IgD-negative memory B cell (primary cell): ENCODE data around the gene DGKI. TPM values are rescaled to one million over a fixed set of nuclear protein-coding genes. Genes with fewer than 3 reads are reported as not detected.

ENCODE experiments used
- H3K27ac Mint-ChIP-seq, 3 donors: one replicate each; pipeline ENCODE4 v1.8.0; 2020 to 2022; ENCODE audit warnings: mild to moderate bottlenecking in 3 of 3, mixed read lengths in 3 of 3, moderate library complexity in 1 of 3
- H3K27me3 Mint-ChIP-seq: one replicate; pipeline ENCODE4 v1.8.0; 2021; ENCODE audit warnings: mixed read lengths
- H3K36me3 Mint-ChIP-seq: one replicate; pipeline ENCODE4 v1.8.0; 2020; ENCODE audit warnings: mild to moderate bottlenecking, mixed read lengths
- H3K4me1 Mint-ChIP-seq, 3 donors: one replicate each; pipeline ENCODE4 v1.8.0; 2020 to 2022; ENCODE audit warnings: mixed read lengths in 3 of 3, mild to moderate bottlenecking in 1 of 3
- H3K4me3 Mint-ChIP-seq, 4 donors: one replicate each; pipeline ENCODE4 v1.8.0; 2020 to 2022; ENCODE audit warnings: mild to moderate bottlenecking in 4 of 4, mixed read lengths in 4 of 4, moderate library complexity in 3 of 4
- H3K9me3 Mint-ChIP-seq, 3 donors: one replicate each; pipeline ENCODE4 v1.8.0; 2020 to 2021; ENCODE audit warnings: mixed read lengths in 3 of 3, mild to moderate bottlenecking in 1 of 3
- polyA plus RNA-seq: library from polyadenylated mRNA; unstranded; fragments of 300-500 nt; fragmentation: Illumina TruSeq; gene quantifications from one replicate; pipeline ENCODE4 v1.2.3, GENCODE V29; 2021

DGKI gene
- polyA plus RNA-seq, 1 donor from 2014 or later = not detected

DNA sequence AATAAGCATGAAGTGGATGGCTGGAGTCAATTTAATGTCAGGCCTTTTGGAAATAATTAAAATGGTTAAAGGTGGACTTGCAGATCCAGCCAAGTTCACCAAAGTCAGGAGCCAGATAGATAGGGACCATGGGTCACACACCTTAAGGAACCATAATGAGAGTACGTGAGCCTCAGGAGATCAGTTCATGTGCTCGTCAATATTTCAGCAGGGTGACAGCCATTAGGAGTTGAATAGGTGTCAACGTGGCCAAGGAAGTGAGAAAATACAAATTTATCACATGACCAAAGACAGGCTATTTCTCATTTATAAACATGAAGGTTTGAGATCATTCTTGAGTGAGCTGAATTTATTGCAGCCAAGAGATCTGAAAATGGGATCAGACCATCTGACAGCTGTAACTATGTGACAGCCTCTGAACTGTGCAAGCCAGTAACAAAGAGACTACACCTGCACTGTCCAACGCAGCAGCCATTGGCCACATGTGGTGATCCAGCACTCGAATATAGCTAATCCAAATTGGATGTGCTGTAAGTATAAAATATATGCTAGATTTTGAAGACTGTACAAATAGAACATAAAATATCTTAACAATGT lies 253.6 kb downstream of the DGKI start:
- H3K4me1 Mint-ChIP-seq = no peaks in the 10 kb centered on the region
- peaks cover 0 to 2% (median 0%) of the 10 kb centered on the region in 3 donors for H3K9me3 Mint-ChIP-seq
- no peak overlapping the region for H3K4me3 Mint-ChIP-seq
- no peaks in the 10 kb centered on the region for H3K36me3 Mint-ChIP-seq
- no peak overlapping the region for H3K27ac Mint-ChIP-seq
- no peaks in the 10 kb centered on the region for H3K27me3 Mint-ChIP-seq

DNA sequence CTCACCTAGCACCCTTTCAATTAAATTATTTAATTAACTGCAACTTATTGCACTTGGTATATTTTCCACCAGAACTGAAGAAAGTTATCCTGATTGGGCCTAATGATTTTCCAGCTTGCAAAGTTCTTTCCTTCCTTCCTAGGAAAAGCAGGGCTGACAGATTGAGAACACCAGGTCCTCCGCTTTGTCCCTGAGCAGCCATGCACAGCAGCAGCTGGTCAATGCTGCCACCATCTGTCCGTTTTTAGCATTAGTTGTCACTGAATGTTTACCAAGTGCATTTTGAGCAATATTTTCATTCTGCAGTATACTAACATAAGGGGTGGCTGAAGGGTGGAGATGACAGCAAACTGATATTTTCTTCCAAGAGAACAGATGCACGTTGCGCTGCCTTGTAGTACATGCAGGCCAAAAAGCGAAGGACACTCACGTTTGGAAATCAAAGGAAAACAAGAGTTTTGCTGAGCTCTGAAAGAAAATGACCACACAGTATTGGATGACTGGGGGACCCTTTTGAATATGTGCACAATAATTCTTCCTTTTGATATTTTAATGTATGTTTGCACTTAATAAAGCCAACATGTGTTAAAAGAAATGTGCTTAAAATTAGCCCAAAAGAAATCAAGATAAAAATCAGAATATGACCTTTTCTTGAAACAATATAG lies 254.4 kb downstream of the DGKI start:
- H3K9me3 Mint-ChIP-seq = peaks cover 0 to 2% (median 0%) of the 10 kb centered on the region in 3 donors
- no peaks in the 10 kb centered on the region for H3K27me3 Mint-ChIP-seq
- no peaks in the 10 kb centered on the region for H3K36me3 Mint-ChIP-seq
- no peak overlapping the region for H3K4me3 Mint-ChIP-seq
- H3K4me1 Mint-ChIP-seq = no peaks in the 10 kb centered on the region
- H3K27ac Mint-ChIP-seq = no peak overlapping the region

GRCh38 chr7:137591421-137591837 lies 255.3 kb downstream of the DGKI start:
- H3K9me3 Mint-ChIP-seq = peaks cover 0 to 2% (median 0%) of the 10 kb centered on the region in 3 donors
- no peaks in the 10 kb centered on the region for H3K36me3 Mint-ChIP-seq

DNA sequence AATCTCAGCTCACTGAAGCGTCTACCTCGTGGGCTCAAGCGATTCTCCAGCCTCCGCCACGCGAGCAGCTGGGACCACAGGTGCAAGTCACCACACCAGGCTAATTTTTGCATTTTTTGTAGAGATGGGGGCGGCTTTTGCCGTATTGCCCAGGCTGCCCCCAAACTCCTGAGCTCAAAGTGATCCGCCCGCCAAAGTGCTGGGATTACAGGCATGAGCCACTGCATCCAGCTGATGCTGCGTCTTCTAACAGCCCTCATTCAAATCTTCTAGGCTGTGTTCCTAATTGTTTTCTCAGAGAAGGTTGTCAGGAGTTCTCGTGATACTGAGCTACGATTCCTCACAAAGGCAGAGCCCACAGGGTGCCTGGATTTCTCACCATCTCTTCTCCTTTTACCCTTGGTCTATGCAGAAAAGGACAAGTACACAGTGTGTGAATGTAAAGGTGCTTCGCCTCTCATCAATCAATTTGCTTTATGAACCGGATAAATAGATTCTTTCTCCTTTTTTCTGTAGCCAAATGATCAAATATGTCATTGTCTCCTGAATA lies 255.9 kb downstream of the DGKI start:
- H3K4me1 Mint-ChIP-seq = no peaks in the 10 kb centered on the region
- no peak overlapping the region for H3K27ac Mint-ChIP-seq
- H3K9me3 Mint-ChIP-seq = no peaks in the 10 kb centered on the region
- no peak overlapping the region for H3K4me3 Mint-ChIP-seq
- no peaks in the 10 kb centered on the region for H3K36me3 Mint-ChIP-seq
- H3K27me3 Mint-ChIP-seq = no peaks in the 10 kb centered on the region

More at GRCh38 chr7:137591421-137591837, 255.3 kb downstream of the DGKI start:
- no peak overlapping the region for H3K4me3 Mint-ChIP-seq
- H3K4me1 Mint-ChIP-seq = no peaks in the 10 kb centered on the region
- no peak overlapping the region for H3K27ac Mint-ChIP-seq
- no peaks in the 10 kb centered on the region for H3K27me3 Mint-ChIP-seq

GRCh38 chr7:137590071-137590755 lies 256.6 kb downstream of the DGKI start:
- no peaks in the 10 kb centered on the region for H3K9me3 Mint-ChIP-seq
- no peaks in the 10 kb centered on the region for H3K36me3 Mint-ChIP-seq
- peak overlapping the region in 1 of 3 donors; percentile 75 for H3K27ac Mint-ChIP-seq
- H3K4me3 Mint-ChIP-seq = no peak overlapping the region
- no peaks in the 10 kb centered on the region for H3K27me3 Mint-ChIP-seq
- no peaks in the 10 kb centered on the region for H3K4me1 Mint-ChIP-seq

GRCh38 chr7:137587326-137587725 lies 259.4 kb downstream of the DGKI start:
- Mint-ChIP-seq H3K4me3 (no peak overlapping the region), H3K27ac (no peak overlapping the region), H3K36me3 (no peaks in the 10 kb centered on the region), H3K4me1 (no peaks in the 10 kb centered on the region), H3K27me3 (no peaks in the 10 kb centered on the region), H3K9me3 (no peaks in the 10 kb centered on the region)

DNA sequence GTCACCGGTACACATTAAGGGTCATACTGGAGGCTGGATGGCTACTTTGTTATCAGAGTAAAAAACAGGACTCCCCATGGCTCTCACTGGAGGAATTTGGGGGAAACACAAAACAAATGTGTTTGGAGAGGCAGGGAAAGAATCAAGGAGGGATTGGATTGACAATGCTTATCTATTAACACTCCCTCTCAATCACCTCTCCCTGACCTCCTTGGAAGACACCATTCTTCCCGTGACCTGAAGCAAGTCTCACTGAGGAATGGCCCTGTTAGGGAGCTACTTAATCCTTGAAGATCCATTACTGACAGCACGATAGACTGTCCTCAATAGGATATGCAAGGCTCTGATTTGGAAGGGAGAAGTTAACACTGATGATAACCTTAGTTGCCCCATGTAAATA lies 261.2 kb downstream of the DGKI start:
- no peaks in the 10 kb centered on the region for H3K4me1 Mint-ChIP-seq
- no peaks in the 10 kb centered on the region for H3K9me3 Mint-ChIP-seq
- no peak overlapping the region for H3K27ac Mint-ChIP-seq
- no peak overlapping the region for H3K4me3 Mint-ChIP-seq
- no peaks in the 10 kb centered on the region for H3K36me3 Mint-ChIP-seq
- H3K27me3 Mint-ChIP-seq = no peaks in the 10 kb centered on the region

DNA sequence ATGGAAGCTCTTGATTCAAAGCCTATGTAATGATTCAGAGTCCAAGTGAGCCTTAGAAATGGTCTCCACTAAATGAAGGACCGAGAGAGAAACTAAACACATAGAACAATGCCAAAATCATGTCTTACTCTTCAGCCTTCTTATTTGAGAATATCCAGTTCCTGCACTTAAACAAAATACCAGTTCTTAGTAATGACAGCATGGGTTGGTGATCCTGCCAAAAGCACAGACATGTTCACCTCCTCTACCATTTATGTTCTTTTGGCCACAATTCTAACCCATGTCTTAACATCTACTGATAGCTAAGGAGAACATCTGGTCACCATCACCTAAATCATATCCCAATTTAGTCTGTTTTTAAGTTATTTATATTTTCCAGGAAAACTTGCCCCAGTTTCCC lies 263.6 kb downstream of the DGKI start:
- H3K27me3 Mint-ChIP-seq = no peaks in the 10 kb centered on the region
- no peaks in the 10 kb centered on the region for H3K9me3 Mint-ChIP-seq
- H3K36me3 Mint-ChIP-seq = no peaks in the 10 kb centered on the region
- H3K27ac Mint-ChIP-seq = no peak overlapping the region
- H3K4me1 Mint-ChIP-seq = no peaks in the 10 kb centered on the region
- no peak overlapping the region for H3K4me3 Mint-ChIP-seq

DNA sequence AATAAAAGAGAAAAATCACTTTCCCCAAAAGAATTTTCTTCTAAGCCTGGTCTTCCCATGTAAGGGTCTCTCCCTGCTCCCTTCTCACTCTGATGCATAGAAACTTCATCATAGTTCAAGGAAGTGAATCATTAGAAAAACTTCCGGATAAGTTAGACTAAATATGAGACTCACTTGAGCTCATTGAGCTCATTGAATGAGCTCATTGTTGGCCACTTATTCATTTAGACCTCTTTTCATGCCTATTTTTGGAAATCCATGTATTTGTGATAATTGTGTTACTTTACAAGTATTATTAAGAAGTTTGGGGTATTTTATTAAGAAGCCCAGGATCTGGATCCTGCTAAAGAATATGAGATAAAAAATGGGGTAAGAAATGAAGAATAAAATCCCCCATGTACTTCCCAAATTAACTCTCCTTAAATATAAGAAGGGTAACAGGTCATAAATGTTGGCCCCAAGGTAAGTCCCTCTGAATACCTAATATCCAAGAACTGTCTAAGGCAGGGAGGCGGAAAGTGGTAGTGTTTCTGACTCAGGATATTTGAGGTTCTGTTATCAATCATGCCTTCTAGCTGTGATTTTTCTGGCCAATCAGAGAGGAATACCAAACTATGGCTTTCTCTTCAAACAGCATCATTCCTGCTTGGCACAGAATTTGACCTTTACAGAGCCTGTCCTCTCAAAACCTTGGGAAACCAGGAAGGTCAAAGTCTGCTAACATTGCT lies 266.7 kb downstream of the DGKI start:
- H3K27me3 Mint-ChIP-seq = no peaks in the 10 kb centered on the region
- no peaks in the 10 kb centered on the region for H3K36me3 Mint-ChIP-seq
- no peaks in the 10 kb centered on the region for H3K9me3 Mint-ChIP-seq
- H3K4me3 Mint-ChIP-seq = no peak overlapping the region
- H3K27ac Mint-ChIP-seq = no peak overlapping the region
- H3K4me1 Mint-ChIP-seq = no peaks in the 10 kb centered on the region

DNA sequence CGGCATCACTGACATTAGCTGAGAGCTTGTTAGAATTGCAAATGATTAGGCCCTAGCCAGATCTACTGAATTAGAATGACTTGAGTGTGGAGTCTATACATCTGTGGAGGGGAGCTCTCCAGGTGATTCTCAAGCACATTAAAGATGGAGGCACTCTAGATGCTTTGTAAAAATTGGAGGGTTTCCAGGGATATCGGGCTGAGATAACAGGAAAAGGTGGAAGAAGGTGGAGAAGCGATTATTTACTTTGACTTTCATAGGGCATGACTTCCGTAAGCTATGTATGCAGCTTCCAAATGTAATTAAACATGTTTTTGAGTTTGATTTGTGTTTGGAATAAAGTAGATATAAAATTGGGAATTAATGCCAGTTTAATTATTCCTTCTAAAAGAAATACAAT lies 268.2 kb downstream of the DGKI start:
- no peak overlapping the region for H3K4me3 Mint-ChIP-seq
- H3K36me3 Mint-ChIP-seq = no peaks in the 10 kb centered on the region
- H3K9me3 Mint-ChIP-seq = no peaks in the 10 kb centered on the region
- H3K27ac Mint-ChIP-seq = no peak overlapping the region
- H3K4me1 Mint-ChIP-seq = no peaks in the 10 kb centered on the region
- H3K27me3 Mint-ChIP-seq = no peaks in the 10 kb centered on the region

- Mint-ChIP-seq H3K27me3 (no peaks in the 10 kb centered on the region), H3K4me3 (no peak overlapping the region), H3K36me3 (no peaks in the 10 kb centered on the region), H3K4me1 (no peaks in the 10 kb centered on the region), H3K27ac (no peak overlapping the region), H3K9me3 (no peaks in the 10 kb centered on the region)
These were observed 269.6 kb downstream of the DGKI start for GRCh38 chr7:137577184-137577583.

DNA sequence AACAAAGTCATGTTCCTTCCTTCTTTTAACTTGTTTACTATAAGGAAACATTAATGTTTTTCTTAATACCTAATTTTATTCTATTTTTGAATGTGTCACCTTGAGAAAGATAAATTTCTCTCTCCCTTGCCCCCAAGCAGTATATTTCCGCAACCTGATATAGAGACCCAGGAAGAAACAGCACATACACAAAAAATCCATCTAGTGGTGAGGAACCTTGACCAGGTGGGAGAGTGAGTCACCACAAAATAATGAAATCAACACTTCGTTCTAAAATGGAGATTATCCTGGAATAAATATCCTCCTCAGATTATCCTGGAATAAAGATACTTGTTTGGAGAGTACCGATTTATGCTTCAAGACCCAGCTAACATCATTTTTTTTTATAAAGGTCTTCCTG lies 270.3 kb downstream of the DGKI start:
- no peaks in the 10 kb centered on the region for H3K27me3 Mint-ChIP-seq
- no peak overlapping the region for H3K4me3 Mint-ChIP-seq
- no peak overlapping the region for H3K27ac Mint-ChIP-seq
- H3K9me3 Mint-ChIP-seq = no peaks in the 10 kb centered on the region
- H3K4me1 Mint-ChIP-seq = no peaks in the 10 kb centered on the region
- peaks cover under 1% of the 10 kb centered on the region for H3K36me3 Mint-ChIP-seq

- Mint-ChIP-seq H3K9me3 (no peaks in the 10 kb centered on the region), H3K36me3 (peaks cover 2% of the 10 kb centered on the region), H3K27me3 (no peaks in the 10 kb centered on the region), H3K4me1 (no peaks in the 10 kb centered on the region), H3K4me3 (no peak overlapping the region), H3K27ac (no peak overlapping the region)
These were observed 272.0 kb downstream of the DGKI start for GRCh38 chr7:137574812-137575211.

- H3K27me3 Mint-ChIP-seq = no peaks in the 10 kb centered on the region
- H3K36me3 Mint-ChIP-seq = peaks cover 2% of the 10 kb centered on the region
- no peaks in the 10 kb centered on the region for H3K9me3 Mint-ChIP-seq
These were observed 274.6 kb downstream of the DGKI start for GRCh38 chr7:137572056-137572784.

More at GRCh38 chr7:137572056-137572784, 274.6 kb downstream of the DGKI start:
- Mint-ChIP-seq H3K27ac (no peak overlapping the region), H3K4me1 (no peaks in the 10 kb centered on the region), H3K4me3 (no peak overlapping the region)
